Stomach (tissue), 9 donors: Measurements from ENCODE around the gene S1PR5. TPM values are rescaled to one million over a fixed set of nuclear protein-coding genes. Genes with fewer than 3 reads are reported as not detected.
A peak's percentile ranks its signal among the peaks of the same experiment; 100 is the strongest.

Source experiments
- DNase-seq, 2 donors: peaks; one replicate each; pipeline versions ENCODE4 v3.0.0 to v3.0.0-alpha.2; 2013 to 2019
- H3K27ac ChIP-seq, 5 donors: fragments of 200-600 bp in 4 of 5; sonication (generic) in 4 of 5; one replicate each; pipeline ENCODE4 v1.5.1; 2013 to 2019; ENCODE audit warnings: mild to moderate bottlenecking in 1 of 5, moderate library complexity in 1 of 5
- H3K27me3 ChIP-seq, 3 donors: fragments of 200-600 bp; sonication (generic); one replicate each; pipeline ENCODE4 v1.5.1; 2017 to 2019; ENCODE audit warnings: mixed run types in 1 of 3
- H3K36me3 ChIP-seq, 4 donors: fragments of 200-600 bp; sonication (generic); 1 replicate in 3 of 4; 2 replicates in 1 of 4; pipeline ENCODE4 v1.5.1; 2016 to 2019
- H3K4me1 ChIP-seq, 4 donors: fragments of 200-600 bp; sonication (generic); one replicate each; pipeline ENCODE4 v1.5.1; 2016 to 2019
- H3K4me3 ChIP-seq, 4 donors: fragments of 200-600 bp; sonication (generic) in 3 of 4; one replicate each; pipeline ENCODE4 v1.5.1; 2016 to 2019; ENCODE audit warnings: mild to moderate bottlenecking in 1 of 4
- H3K9me3 ChIP-seq, 4 donors: fragments of 200-600 bp; sonication (generic); one replicate each; pipeline ENCODE4 v1.5.1; 2016 to 2019
- CTCF ChIP-seq, 7 experiments: fragments of 450-650 bp in 4 of 7; fragments of 200-600 bp in 3 of 7; sonication (generic) in 3 of 7; IDR thresholded peaks; one replicate each; pipeline ENCODE4 v1.5.1; 2016 to 2019; ENCODE audit warnings: antibody characterized with exemption in 7 of 7, control low read depth in 2 of 7, mild to moderate bottlenecking in 1 of 7
- EP300 ChIP-seq: sonication (generic); formaldehyde crosslinking; IDR thresholded peaks from one replicate; pipeline ENCODE4 v1.6.1; 2017; ENCODE audit warnings: antibody characterized with exemption
- POLR2A ChIP-seq, 4 donors: fragments of 450-650 bp; IDR thresholded peaks; one replicate each; pipeline ENCODE4 v1.6.1; 2016; ENCODE audit warnings: antibody characterized with exemption in 4 of 4, control low read depth in 2 of 4, mild to moderate bottlenecking in 1 of 4, moderate library complexity in 1 of 4
- POLR2AphosphoS5 ChIP-seq, 3 donors: sonication (generic); formaldehyde crosslinking; IDR thresholded peaks; one replicate each; pipeline ENCODE4 v1.6.1; 2016; ENCODE audit warnings: antibody characterized with exemption in 3 of 3
- WGBS, 5 donors: extraction: QIAGEN DNeasy Blood & Tissue Kit in 3 of 5; methylation state at CpG; one replicate each; pipeline versions ENCODE4 v1.1.5 to v1.1.7; 2013 to 2018; 5-methylcytosine and 5-hydroxymethylcytosine counted together
- intact Hi-C: fragments of 100-400 bp; cut with DNase I; formaldehyde crosslinking; loops from one replicate; pipeline ENCODE4 v1.15.1; 2023; ENCODE audit warnings: low total_unique reads
- polyA plus RNA-seq, 3 donors: library from polyadenylated mRNA; stranded (reverse); fragments of 200-250 nt; gene quantifications; one replicate each; pipeline ENCODE4 v1.2.3, GENCODE V29; 2013
- total RNA-seq, 5 donors: library from RNA; depleted of rRNA; stranded (reverse); fragments of >200 nt; gene quantifications; one replicate each; pipeline versions ENCODE4 v1.1.0 to v1.2.3, GENCODE V29; 2014 to 2016
- donor health status: healthy with polysubstance abuse.
- donor health status: Bipolar disorder and iron deficiency.
- donor health status: healthy.

S1PR5 gene
- total and polyA plus RNA-seq, 8 donors, result 0.19 to 13.3 (median 0.73) TPM; not detected in 5

GRCh38 chr19:10519421-10519820, 2.2 kb upstream of the S1PR5 start:
- Histone ChIP-seq H3K27me3 (peaks cover 20 to 89% (median 52%) of the 10 kb centered on the region in 3 donors), H3K4me3 (no peak overlapping the region), H3K27ac (no peak overlapping the region), H3K9me3 (no peaks in the 10 kb centered on the region), H3K4me1 (peaks cover 23 to 45% (median 39%) of the 10 kb centered on the region in 4 donors), H3K36me3 (no peaks in the 10 kb centered on the region)
- DNase-seq, result no peak
- TF ChIP-seq POLR2AphosphoS5 (IDR thresholded peaks at IDR 0.05) (no peak), CTCF (IDR thresholded peaks at IDR 0.05) (no peak)
- WGBS, 5 donors, result 62 to 78% (median 69%) methylated on average over 7 of the region's 7 CpGs
- intact Hi-C loops, result no loop called here

GRCh38 chr19:10518444-10519361, 1.5 kb upstream of the S1PR5 start:
- intact Hi-C loops, result no loop called here

GRCh38 chr19:10517760-10518443, 655 bp upstream of the S1PR5 start:
- peak overlapping the region; percentile 15 to 43 (median 24) for H3K4me3 ChIP-seq
- no peaks in the 10 kb centered on the region for H3K9me3 ChIP-seq
- H3K27ac ChIP-seq, result no peak overlapping the region
- H3K36me3 ChIP-seq, result no peaks in the 10 kb centered on the region
- DNase-seq, result peak in 1 of 2 donors; percentile 48
- intact Hi-C loops, result no loop called here
- TF ChIP-seq EP300, result no peak
- H3K4me1 ChIP-seq, result peaks cover 28 to 54% (median 46%) of the 10 kb centered on the region in 4 donors
- H3K27me3 ChIP-seq, result peaks cover 31 to 96% (median 68%) of the 10 kb centered on the region in 3 donors
- 1 to 5% (median 2%) methylated on average over 18 to 27 of the region's 27 CpGs for WGBS, 5 donors

More at GRCh38 chr19:10518444-10519361, 1.5 kb upstream of the S1PR5 start:
- Histone ChIP-seq H3K36me3 (no peaks in the 10 kb centered on the region), H3K4me3 (no peak overlapping the region), H3K27me3 (peaks cover 27 to 89% (median 60%) of the 10 kb centered on the region in 3 donors), H3K27ac (no peak overlapping the region), H3K4me1 (peaks cover 28 to 52% (median 45%) of the 10 kb centered on the region in 4 donors), H3K9me3 (no peaks in the 10 kb centered on the region)
- WGBS, 5 donors, result 8 to 14% (median 12%) methylated on average over 24 to 33 of the region's 33 CpGs
- DNase-seq, result peak in 1 of 2 donors; percentile 43
- TF ChIP-seq EP300 (no peak), CTCF (IDR thresholded peaks at IDR 0.05) (no peak), POLR2A (IDR thresholded peaks at IDR 0.05) (no peak), POLR2AphosphoS5 (IDR thresholded peaks at IDR 0.05) (no peak)

- DNase-seq, result no peak
- Histone ChIP-seq H3K27me3 (peaks cover 31 to 100% (median 75%) of the 10 kb centered on the region in 3 donors), H3K36me3 (no peaks in the 10 kb centered on the region), H3K4me1 (peaks cover 28 to 51% (median 45%) of the 10 kb centered on the region in 4 donors), H3K9me3 (no peaks in the 10 kb centered on the region), H3K4me3 (peak overlapping the region; percentile 15 to 43 (median 24)), H3K27ac (no peak overlapping the region)
- no peak for TF ChIP-seq EP300
- TF ChIP-seq POLR2A (IDR thresholded peaks at IDR 0.05), result no peak
- TF ChIP-seq POLR2AphosphoS5 (IDR thresholded peaks at IDR 0.05), result no peak
- TF ChIP-seq CTCF (IDR thresholded peaks at IDR 0.05), result no peak
- WGBS, 5 donors, result 38 to 59% (median 43%) methylated on average over 5 to 10 of the region's 10 CpGs
- intact Hi-C loops, result no loop called here
These were observed 468 bp downstream of the S1PR5 start for GRCh38 chr19:10516671-10517286.
